ENCODE data around the gene FZR1.
"Not testable (repeated sequence)": the region's sequence is repeated elsewhere in the genome, so short reads cannot be mapped to it uniquely, and the experiment has no call there.

Gene FZR1

GRCh38 chr19:3550947-3551791, 45.1 kb downstream of the FZR1 start:
- DNase-seq = no peak

- DNase-seq = no peak
Observed at GRCh38 chr19:3551792-3552095, 45.6 kb downstream of the FZR1 start.

DNA sequence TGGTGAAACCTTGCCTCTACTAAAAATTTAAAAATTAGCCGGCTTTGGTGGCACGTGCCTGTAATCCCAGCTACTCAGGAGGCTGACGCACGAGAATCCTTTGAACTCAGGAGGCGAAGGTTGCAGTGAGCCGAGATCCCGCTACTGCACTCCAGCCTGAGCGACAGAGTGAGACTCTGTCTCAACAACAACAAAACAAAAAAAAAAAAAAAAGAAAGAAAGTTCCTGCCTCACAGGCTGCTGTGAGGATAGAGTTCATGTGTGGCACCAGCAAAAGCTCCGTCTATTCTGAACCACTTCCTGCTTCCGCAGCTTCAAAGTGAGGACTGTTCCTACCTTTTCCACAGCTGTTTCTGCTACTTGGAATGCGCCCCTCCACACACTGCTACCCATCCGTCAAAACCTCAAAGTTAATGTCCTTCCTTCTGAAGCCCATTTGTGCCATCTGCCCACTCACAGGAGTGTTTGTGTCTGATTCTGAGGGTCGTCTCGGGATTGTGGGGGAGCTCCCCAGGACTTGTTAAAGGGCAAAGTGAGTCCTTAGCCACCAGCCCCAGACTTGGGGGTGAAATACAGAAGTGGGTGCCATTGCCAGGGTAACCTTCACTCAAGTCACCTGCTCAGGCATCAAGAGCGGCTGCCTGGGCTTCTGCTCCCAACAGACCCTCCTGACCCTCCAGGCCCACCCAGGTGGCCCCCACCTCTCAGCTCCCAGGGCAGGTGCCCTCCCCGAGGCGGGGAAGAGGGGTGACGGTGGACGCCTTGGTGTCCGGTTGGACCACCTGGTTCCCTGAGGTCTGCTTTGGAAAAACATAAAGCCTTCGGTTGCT, 48.4 kb downstream of the FZR1 start:
- no peak for DNase-seq

DNA sequence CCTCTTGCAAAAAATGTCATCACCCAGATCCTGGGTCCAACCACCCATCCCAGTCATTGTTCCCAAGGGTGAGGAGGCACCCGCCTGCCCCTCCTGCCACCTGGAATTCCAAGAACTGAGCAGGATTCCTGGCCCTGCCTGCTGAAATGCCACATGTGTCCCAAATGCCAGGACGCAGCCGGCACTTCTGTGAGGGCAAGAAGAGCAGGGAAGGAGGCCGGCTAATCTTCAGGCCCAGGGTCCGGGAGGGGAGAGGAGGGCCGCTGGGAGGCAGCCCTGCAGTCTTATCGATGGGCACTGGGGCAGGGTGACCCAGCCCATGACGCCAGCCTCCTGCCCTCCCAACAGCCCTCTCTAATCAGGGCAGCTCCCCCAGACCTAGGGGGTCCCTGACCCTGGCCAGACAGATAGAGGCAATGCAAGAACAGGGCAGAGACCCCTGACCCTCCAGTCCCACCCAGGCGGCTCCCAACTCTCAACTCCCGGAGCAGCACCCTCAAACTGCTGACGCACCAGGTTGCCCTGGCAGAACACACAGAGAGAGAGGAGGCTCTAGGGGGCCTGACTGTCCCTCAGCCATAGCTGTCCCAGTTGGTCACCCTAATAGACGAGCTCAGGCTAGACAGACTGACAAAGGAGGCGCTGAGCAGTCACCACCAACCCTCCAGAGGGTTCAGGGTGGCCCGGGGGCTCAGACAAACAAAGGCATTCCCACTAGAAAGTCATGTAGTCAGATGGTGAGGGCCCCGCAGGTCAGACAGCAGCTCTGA, 49.7 kb downstream of the FZR1 start:
- DNase-seq = no peak

- no peak for DNase-seq
Observed at GRCh38 chr19:3556423-3556977, 50.4 kb downstream of the FZR1 start.

GRCh38 chr19:3556978-3557460, 50.9 kb downstream of the FZR1 start:
- no peak for DNase-seq

DNA sequence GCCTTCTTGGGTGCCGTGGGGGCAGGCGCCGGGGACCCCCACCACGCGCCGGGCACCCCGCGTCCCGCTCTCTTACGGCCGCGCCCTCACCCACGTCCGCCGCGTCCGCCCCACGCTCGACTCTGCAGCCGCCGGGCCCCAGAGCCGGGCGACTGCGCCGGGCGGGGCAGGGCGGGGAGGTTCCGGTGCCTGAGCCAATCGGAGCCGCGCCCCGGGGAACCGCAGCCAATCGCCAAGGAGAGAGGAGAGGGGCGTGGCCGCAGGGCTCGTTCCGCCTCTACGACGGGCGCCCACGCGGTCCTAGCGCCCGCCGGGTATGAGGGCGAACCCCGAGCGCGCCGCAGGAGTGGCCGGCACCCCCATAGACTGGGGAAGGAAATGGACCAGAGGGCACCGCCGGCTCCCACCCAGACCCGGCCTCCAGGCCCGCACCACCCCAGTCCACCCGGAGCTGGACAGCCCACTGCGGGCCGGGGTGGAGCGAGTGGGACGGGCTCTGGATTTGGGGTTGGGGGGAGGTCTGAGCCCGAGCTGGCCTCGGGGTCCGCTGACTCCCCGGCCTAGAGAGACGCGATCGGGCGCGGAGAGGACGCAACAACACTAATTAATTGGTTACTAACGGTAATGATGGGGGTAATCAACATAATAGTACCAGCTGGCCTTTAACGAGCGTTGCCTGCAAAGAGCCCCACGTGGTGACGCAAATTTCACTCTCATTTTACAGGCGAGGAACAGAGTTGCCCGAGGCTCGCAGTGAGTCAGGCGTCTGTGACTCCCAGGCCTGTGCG, 51.5 kb downstream of the FZR1 start, which contains the start of gene MFSD12:
MFSD12 (minus strand) TSS at position 126 of the 788 bp plus-strand sequence. CDS start 183 bp downstream, outside the sequence.
- no peak for DNase-seq

DNA sequence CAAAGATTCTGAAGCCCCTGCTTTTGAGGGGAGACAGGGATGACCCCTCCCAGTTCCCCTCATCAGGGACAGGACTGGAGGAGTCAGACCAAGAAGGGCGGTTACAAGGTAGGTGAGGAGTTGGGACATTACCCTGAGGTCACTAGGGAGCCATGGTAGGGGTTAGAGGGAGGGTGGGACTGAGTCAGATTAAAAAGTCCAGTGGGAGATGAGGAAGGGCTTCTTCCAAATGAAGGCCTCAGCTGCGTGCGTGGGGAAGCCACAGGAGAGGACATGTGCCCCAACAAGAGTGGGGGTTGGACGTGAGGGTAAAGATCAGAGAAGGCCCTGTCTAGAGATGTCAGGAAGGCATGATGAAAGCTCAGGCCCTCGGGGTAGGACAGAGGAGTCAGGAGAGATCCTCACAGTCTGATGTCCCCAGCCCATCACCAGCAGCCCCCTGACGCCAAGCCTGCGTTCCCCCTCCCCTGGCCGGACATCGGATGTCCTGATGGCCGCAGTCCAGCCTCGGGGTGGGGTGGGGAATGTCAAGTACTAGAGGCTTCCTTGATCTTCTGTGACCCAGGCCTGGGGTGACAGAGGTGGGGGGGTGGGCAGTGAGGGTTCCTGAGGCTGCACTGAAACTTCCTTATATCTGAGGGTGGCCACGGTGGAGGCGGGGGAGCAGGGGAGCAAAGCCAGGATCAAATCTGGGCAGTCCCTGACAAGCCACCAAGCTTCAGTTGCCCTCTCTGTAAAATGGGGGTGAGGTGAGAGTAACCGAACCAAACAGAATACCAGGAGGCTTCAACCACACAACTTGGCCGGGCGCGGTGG, 57.8 kb downstream of the FZR1 start:
- DNase-seq = no peak

- DNase-seq = no peak
Observed at GRCh38 chr19:3565139-3565538, 59.0 kb downstream of the FZR1 start.

GRCh38 chr19:3570042-3570441, 63.9 kb downstream of the FZR1 start:
- not testable (repeated sequence) for DNase-seq

DNA sequence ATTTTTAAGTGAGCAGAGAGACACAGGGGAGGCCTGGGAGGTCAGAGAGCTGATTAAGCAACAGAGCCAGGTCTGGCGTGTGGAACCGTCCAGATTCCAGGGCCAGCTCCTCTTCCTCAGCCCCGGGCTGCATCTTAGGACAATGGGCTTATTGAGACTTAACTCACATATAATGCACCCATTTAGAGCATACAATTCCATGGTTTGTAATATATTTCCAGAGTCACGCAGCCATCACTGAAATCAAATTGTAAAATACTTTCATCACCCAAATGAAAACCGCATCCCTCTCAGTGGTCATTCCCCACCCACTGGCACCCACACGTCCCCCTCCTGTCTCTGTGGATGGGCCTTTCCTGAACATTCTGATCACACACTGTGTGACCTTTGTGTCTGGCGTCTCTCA, 64.5 kb downstream of the FZR1 start:
- no peak for DNase-seq

- DNase-seq = no peak
Observed at GRCh38 chr19:3572132-3572854, 66.2 kb downstream of the FZR1 start.

- DNase-seq = no peak
Observed at GRCh38 chr19:3572855-3573161, 66.7 kb downstream of the FZR1 start, which contains the start of gene HMG20B. Gene HMG20B, plus strand, starts transcription at chr19:3572944. Its CDS starts 366 bp downstream, at chr19:3573310.

- no peak for DNase-seq
Observed at GRCh38 chr19:3573162-3573857, 67.2 kb downstream of the FZR1 start.

GRCh38 chr19:3573858-3574637, 67.9 kb downstream of the FZR1 start:
- no peak for DNase-seq

DNA sequence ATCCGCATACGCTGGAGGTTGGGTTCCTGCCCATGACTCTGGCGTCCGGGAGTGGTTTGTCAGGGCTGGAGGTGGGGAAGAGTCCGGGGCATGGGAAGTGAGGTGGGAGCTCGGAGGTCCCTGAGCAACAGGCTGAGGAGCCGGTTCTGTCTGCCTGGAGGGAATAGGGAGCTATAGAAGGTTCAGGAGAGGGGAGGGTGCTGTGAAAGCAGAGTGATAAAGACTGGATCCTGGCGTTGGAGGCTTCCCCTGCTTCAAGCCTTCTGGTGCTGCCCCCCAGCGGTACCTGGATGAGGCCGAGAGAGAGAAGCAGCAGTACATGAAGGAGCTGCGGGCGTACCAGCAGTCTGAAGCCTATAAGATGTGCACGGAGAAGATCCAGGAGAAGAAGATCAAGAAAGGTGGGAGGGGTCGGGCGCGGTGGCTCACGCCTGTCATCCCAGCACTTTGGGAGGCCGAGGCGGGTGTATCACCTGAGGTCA, 69.2 kb downstream of the FZR1 start:
- no peak for DNase-seq

GRCh38 chr19:3575949-3576673, 70.0 kb downstream of the FZR1 start:
- no peak for DNase-seq

Data from cortex of kidney (tissue), 1 donor.